ENCODE results near the gene FAIM2. TPM values are rescaled to one million over a fixed set of nuclear protein-coding genes. Genes with fewer than 3 reads are reported as not detected.

Gene FAIM2
- not detected in 2 replicates for total RNA-seq (2014; rRNA removed; shearing (Covaris generic))

DNA sequence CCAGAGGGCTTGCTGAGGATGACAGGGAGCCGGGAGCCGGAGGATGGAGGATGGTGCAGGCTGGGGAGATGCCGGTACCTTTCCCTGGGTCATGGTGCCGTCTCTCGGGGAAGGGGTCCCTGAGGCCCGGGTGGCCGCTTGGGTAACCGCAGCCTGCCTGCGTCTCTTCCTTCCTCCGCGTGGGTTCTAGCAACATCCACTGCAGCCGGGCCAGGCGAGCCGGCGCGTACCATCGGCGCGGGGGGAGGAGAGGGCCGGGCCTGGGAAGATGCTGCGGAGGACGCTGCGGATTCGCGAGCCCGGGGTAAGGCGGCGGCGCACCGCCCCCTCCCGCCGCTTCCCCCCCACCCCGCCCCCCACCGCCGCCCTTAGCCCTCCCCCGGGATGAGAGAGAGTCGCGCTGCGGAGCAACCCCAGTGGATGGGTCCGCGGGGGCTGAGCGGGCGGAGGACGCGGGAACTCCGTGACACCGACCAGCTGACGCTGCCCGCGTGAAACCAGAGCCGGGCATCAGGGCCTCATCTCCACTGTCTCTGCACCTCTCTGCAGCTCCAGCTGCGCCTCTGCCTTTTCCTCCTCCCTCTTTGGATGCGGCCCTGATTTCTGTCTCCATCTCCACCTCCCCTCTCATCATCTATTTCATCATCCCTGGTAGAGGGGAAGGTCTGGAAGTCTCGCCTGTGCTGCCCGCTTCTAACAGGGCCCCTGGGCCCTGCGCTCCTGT is at the start of gene FAIM2:
TSS of gene FAIM2 (minus strand) at position 201 of the 724 bp plus-strand sequence. CDS start at position 93, 108 bp downstream.
- DNase-seq (ENCODE audit: low spot score): peak; percentile 89
- in situ Hi-C loops (cut with HindIII; ENCODE audit: low sequenced_read_pairs): no loop called here

- no peak for DNase-seq (ENCODE audit: low spot score)
- in situ Hi-C loops (cut with HindIII; ENCODE audit: low sequenced_read_pairs): no loop called here
Observed at GRCh38 chr12:49953151-49953550, 49.5 kb upstream of the FAIM2 start.

GRCh38 chr12:49952391-49953055 is 48.8 kb upstream of the FAIM2 start:
- in situ Hi-C loops (cut with HindIII; ENCODE audit: low sequenced_read_pairs): no loop called here
- no peak for DNase-seq (ENCODE audit: low spot score)

DNA sequence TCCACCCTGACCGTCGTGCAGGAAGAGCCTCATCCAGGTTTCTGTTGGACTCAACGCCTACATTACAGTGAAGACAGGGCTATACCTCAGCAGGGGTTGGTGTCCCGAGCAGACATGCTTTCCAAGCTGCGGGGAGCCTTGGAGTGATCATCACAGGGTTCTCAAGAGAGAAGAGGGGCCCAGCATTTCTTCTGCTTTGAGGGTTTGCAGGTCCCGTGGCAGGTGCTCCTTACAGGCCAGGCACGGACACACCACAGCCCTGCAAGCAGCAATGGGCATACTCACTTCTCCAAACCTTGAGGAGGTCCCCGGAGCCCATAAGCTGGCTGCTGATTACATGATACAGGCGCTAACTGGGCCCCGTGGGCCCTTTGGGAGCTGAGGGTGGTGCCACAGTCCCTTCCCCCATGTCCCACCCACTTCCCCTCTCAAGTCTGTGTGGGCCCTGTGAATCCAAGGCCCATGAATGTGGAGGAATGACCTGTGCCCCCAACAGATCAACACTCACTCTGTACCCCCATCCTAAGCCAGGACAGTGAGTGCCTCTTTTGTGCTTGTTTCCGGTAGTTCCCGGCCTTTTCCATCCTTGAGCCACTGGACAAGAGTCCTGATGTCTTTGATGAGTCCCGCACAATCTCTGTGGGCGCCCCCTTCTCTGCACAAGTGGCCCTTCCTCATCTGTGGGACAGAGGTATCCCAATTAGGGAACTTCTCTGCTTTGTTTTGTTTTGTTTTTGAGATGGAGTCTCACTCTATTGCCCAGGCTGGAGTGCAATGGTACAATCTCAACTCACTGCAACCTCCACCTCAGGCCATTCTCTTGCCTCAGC is 47.9 kb upstream of the FAIM2 start:
- DNase-seq (ENCODE audit: low spot score): no peak
- in situ Hi-C loops (cut with HindIII; ENCODE audit: low sequenced_read_pairs): no loop called here

DNA sequence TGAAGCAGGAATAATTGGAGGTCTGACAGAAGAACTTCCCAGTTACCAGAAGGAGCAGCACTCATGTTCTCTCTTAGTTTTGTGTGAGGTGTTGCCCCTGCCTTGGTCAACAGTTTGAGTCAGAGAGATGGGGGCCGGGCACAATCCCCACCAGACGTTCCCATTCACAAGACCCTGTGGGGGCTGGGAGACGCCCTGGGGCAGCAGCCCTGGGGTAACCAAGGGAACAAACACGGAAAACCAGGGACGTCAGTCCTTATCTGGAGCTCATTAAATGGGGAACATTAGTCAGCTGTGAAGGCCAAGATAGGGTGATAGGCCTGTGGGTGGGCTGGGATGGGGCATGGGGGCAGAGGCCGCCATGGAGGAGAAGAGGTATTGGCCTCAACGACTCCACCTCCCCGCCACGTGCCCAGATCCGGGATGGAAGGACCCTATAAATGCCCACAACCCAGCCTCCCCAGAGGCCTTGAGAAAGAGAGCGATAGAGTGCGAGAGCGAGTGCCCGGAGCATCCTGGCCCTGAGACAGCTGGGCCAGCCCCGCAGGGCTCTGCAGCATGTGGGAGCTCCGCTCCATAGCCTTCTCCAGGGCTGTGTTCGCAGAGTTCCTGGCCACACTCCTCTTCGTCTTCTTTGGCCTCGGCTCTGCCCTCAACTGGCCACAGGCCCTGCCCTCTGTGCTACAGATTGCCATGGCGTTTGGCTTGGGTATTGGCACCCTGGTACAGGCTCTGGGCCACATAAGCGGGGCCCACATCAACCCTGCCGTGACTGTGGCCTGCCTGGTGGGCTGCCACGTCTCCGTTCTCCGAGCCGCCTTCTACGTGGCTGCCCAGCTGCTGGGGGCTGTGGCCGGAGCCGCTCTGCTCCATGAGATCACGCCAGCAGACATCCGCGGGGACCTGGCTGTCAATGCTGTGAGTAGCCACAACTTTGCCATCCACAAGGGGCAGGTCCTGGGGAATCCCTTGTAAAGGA is 46.9 kb upstream of the FAIM2 start, which contains the start of gene AQP2:
TSS of gene AQP2 (plus strand) at position 465 of the 979 bp plus-strand sequence. CDS start at position 559, 94 bp downstream.
- in situ Hi-C loops (cut with HindIII; ENCODE audit: low sequenced_read_pairs): no loop called here

DNA sequence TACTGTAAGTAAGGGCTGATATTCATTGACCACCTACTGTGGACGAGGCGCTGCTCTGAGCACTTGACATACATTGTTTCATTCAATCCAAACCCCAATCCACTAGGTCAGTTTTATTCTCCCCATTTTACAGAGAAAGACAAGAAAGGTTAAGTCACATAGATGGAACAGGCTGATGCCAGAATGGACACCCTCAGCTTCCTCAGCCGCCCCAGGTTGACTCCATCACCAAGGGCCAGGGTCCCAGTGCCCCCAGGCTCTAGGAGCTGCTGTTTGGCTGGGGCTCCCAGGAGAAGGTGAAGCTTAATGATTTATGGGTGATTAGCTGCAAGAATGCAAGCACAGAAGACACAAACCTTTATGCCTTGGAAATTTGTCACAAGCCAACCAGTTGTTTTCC is 46.2 kb upstream of the FAIM2 start:
- DNase-seq (ENCODE audit: low spot score): no peak
- in situ Hi-C loops (cut with HindIII; ENCODE audit: low sequenced_read_pairs): no loop called here

More for the DNA sequence above, 46.9 kb upstream of the FAIM2 start, which contains the start of gene AQP2:
- no peak for DNase-seq (ENCODE audit: low spot score)

DNA sequence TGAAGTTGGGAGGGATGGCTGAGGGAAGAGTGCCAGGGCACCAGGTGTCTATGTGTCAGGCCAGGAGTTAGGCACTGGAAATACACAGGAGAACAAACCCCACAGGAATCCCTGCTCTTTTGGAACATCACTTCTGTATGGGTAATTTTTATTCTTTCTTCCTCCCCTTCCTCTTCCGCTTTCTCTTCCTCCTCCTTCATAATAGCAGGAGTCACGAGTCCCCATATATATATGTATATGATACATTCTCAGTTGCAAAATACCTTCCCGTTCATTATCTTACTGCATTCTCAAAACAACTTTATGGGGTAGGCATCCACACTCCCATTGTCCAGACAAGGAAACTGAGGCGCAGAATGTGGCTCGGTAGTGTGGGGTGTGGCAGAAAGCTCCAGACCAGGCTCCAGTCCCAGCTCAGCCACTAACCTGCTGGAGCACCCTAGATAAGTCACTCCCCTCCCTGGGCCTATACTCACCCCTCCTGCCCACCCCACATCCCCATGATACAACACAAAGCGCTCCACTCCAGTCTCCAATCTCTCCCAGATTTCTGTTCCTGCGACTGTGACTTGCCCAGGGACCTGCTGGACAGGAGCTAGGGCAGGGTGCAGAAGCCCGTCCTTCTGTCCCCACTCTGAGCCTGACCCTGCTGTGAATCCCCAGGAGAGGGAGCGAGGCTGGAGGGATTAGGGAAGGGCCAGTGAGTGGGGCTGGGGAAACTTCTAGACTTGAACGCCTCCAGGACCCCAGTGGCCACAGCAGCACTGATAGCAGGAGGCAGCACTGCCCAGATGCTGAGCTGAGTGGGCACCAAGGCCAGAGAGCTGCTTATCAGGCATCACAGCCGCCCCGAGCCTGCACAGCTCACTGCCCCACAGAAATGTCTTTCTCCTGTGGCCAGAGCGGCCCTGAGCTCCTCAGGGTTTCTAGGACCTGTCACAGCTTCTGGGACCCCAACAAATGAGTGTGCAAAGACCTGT is 45.5 kb upstream of the FAIM2 start:
- DNase-seq (ENCODE audit: low spot score): no peak
- in situ Hi-C loops (cut with HindIII; ENCODE audit: low sequenced_read_pairs): no loop called here

DNA sequence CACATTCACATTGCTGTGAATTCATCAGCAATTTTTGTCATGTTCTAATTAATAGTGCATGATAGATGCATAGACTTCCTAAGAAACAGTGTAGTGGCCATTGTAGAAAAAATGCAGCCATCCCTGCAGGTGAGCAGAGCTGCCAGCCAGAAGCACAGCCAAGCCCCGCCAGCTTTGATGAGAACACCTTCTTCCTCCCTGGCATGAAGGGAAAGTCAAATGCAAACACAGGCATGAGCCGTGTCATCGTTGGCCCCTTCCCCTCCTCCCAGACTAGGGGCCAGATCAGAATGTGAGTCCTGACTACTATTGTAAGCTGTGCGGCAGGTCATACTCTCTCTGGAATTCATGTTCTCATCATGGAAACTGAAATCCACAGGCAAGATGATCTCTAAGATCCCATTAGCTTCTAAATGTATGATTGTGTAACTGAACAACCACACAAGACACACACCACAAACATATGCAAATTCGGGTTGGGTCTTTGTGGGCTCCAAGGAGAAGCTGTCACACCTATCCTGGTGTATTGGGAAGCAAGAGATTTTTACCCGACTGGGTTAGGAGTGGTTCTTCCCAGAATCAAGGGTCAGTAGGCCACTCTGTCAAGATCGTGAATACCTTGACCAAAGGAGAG is 44.0 kb upstream of the FAIM2 start:
- in situ Hi-C loops (cut with HindIII; ENCODE audit: low sequenced_read_pairs): no loop called here
- peak; percentile 11 for DNase-seq (ENCODE audit: low spot score)

GRCh38 chr12:49946497-49946896 is 42.8 kb upstream of the FAIM2 start:
- in situ Hi-C loops (cut with HindIII; ENCODE audit: low sequenced_read_pairs): no loop called here
- peak; percentile 57 for DNase-seq (ENCODE audit: low spot score)

- in situ Hi-C loops (cut with HindIII; ENCODE audit: low sequenced_read_pairs): no loop called here
- DNase-seq (ENCODE audit: low spot score): peak; percentile 3
Observed at GRCh38 chr12:49946086-49946485, 42.4 kb upstream of the FAIM2 start.

- in situ Hi-C loops (cut with HindIII; ENCODE audit: low sequenced_read_pairs): no loop called here
- DNase-seq (ENCODE audit: low spot score): peak; percentile 81
Observed at GRCh38 chr12:49945394-49946080, 41.8 kb upstream of the FAIM2 start.

- no peak for DNase-seq (ENCODE audit: low spot score)
- in situ Hi-C loops (cut with HindIII; ENCODE audit: low sequenced_read_pairs): no loop called here
Observed at GRCh38 chr12:49944718-49945117, 41.0 kb upstream of the FAIM2 start.

- DNase-seq (ENCODE audit: low spot score): no peak
- in situ Hi-C loops (cut with HindIII; ENCODE audit: low sequenced_read_pairs): no loop called here
Observed at GRCh38 chr12:49944046-49944445, 40.3 kb upstream of the FAIM2 start.

GRCh38 chr12:49943625-49943960 is 39.9 kb upstream of the FAIM2 start:
- in situ Hi-C loops (cut with HindIII; ENCODE audit: low sequenced_read_pairs): no loop called here
- no peak for DNase-seq (ENCODE audit: low spot score)

DNA sequence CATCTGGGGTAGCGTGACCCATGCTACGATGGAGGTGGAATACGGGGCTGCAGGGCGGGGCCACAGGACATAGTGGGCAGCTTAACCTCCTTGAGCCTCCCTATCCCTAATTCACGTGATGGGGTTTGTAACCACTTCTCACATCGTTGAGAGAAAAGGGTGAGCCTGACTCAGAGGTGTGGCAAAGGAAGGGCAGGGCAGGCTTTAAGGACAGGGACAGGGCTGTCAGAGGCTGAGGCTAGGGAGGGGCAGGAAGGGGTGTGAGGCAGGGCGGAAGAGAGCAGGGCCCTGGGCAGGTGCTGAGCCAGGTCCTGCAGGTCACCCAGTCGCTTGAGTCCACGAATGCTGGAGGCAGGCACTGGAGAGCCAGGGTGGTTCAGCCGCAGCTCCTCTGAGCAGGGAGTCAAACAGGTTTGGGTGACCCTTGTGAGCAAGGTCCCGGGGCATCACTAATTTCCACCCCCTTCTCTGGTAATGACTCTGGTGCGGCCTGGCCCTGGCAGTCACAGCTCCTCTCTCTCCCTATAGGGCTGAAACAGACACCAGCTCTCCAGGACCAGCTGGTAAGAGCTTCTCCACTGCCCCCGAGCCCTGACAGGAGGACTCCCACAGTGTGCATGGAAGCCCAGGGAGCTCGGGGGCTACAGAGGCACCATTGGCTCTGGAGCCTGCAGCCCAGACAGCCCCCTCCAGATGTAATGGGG is 39.4 kb upstream of the FAIM2 start:
- DNase-seq (ENCODE audit: low spot score): no peak

DNA sequence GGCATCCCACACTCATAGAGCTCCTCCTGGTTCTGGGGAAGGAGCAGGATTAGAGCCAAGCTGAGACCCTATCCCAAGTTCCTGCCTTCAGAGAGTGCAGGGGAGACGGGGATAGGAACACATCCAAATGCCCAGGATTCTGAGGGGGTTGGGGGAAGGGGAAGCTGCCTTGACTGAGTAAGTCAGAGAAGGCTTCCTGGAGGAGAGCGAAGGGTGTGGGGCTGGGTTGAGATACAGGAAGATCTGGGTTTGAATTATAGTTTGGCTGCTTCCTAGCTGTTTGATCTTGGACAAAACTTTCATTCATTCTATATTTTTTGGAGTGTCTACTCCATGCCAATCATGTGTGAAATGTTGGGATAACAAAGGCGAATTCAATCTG is 38.8 kb upstream of the FAIM2 start:
- DNase-seq (ENCODE audit: low spot score): no peak
- in situ Hi-C loops (cut with HindIII; ENCODE audit: low sequenced_read_pairs): no loop called here

More for the DNA sequence above, 39.4 kb upstream of the FAIM2 start:
- in situ Hi-C loops (cut with HindIII; ENCODE audit: low sequenced_read_pairs): no loop called here
